Testis (tissue), 2 donors: ENCODE measurements around the gene PSMD9.
"Not testable (repeated sequence)": the region's sequence is repeated elsewhere in the genome, so short reads cannot be mapped to it uniquely, and the experiment has no call there.

Source experiments
- CTCF ChIP-seq, 3 experiments: fragments of 450-650 bp in 2 of 3; fragments of 200-600 bp in 1 of 3; sonication (generic) in 1 of 3; IDR thresholded peaks; one replicate each; pipeline ENCODE4 v1.5.1; 2016 to 2019; ENCODE audit warnings: antibody characterized with exemption in 3 of 3, mild to moderate bottlenecking in 2 of 3, moderate library complexity in 1 of 3
- POLR2A ChIP-seq: fragments of 450-650 bp; IDR thresholded peaks from one replicate; pipeline ENCODE4 v1.6.1; 2017; ENCODE audit warnings: antibody characterized with exemption, mild to moderate bottlenecking, moderate library complexity

DNA sequence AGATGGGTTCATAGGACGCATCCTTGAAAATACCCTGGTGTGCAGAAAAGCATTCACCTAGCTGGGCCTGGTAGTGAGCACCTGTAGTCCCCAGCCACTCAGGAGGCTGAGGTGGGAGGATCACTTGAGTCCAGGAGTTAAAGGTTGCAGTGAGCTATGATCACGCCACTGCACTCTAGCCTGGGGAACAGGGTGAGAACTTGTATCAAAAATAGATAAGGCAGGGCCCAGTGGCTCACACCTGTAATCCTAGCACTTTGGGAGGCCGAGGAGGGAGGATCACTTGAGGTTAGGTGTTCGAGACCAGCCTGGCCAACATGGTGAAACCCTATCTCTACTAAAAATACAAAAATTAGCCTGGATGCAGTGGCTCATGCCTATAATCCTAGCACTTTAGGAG lies 27.9 kb upstream of the PSMD9 start:
- TF ChIP-seq CTCF (IDR thresholded peaks at IDR 0.05); POLR2A: not testable (repeated sequence)
